Activated CD4-positive, CD25-positive, alpha-beta regulatory T cell treated with anti-CD3 and anti-CD28 coated beads, Interleukin-2, amount 50 U/mL, for 72 hours (primary cell): ENCODE data around the gene FEV.
"Not testable (repeated sequence)": the region's sequence is repeated elsewhere in the genome, so short reads cannot be mapped to it uniquely, and the experiment has no call there.

Source experiments
- DNase-seq: peaks from one replicate; pipeline ENCODE4 v3.0.0; 2021

The FEV gene

GRCh38 chr2:218963601-218964000 lies 21.4 kb downstream of the FEV start:
- DNase-seq: no peak

- peak; percentile 45 for DNase-seq
Measured at GRCh38 chr2:218962859-218963492, 22.0 kb downstream of the FEV start.

- no peak for DNase-seq
Measured at GRCh38 chr2:218961651-218962570, 23.1 kb downstream of the FEV start.

GRCh38 chr2:218961229-218961628 lies 23.8 kb downstream of the FEV start:
- DNase-seq: no peak

GRCh38 chr2:218960309-218961165 lies 24.4 kb downstream of the FEV start:
- no peak for DNase-seq

GRCh38 chr2:218959761-218960308 lies 25.1 kb downstream of the FEV start:
- DNase-seq: no peak

DNA sequence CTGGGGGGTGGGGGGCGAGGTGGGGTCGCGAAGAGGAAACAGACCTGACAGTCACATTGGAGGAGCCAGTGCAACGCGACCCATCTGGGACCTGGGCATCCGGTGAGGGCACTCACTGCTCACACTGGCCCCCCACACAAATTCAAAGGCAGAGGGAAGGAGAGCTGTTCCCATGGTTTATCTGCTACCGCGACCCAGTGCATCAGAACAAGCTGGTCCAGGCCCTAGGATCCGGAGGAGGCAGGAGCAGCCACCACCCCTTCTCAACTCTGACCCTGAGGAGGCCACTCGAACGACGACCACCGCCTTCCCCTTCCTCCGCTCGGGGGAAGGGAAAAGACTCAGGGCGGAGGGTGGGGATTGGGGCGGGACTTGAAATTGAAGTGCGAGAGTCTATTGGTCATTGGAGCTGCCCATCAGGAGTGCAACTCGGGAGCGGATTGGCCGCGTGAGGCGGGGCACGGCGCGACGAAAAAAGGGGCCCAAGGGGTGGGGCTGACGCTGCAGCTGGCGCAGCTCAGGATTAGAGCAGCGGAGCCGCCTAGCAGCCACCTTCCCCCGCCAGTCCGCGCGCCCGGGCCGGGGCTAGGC lies 25.7 kb downstream of the FEV start, which contains the start of gene CDK5R2:
TSS of gene CDK5R2 (plus strand) at position 526 of the 591 bp plus-strand sequence. CDS start 155 bp downstream, outside the sequence.
- DNase-seq: peak; percentile 68

DNA sequence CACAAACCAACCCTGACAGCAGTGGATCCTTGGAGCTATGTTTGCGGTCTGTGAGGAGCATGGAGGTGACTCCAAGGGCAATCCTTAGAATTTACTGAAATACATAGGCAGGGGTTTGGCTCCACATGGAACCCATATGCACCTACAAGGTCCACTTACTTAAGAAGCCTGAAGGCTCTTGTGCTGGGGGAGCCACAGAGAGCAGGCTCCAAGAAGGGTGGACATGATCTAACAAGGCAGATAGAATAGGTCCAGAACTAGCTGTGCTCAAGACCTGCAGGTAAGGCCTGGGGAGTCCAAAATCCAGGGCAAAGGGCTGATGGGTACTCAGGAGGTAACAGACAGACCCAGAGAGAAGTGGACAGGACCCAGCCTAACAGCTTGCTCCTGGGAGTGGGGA lies 26.7 kb downstream of the FEV start:
- no peak for DNase-seq

DNA sequence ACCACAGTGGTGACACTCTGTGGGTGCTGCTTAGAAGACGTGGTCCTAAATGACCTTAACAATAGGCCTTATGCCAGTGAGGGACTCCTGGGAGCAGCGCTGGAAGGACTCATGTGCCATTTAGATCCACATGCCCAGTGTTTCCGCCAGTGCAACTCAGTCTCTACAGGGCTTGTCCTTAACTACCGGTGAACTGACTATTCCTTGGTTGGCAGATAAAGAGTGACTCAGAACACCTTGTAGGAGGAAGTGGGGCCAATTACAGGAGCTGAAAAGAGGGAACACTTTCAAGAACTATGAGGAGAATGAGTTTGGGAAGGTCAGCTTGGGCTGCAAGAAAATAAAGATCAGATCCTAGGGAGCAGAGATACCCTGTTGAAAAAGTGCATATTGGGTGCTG lies 27.3 kb downstream of the FEV start:
- DNase-seq: no peak

- DNase-seq: no peak
Measured at GRCh38 chr2:218956039-218956438, 28.9 kb downstream of the FEV start.

- no peak for DNase-seq
Measured at GRCh38 chr2:218954541-218955300, 30.3 kb downstream of the FEV start.

DNA sequence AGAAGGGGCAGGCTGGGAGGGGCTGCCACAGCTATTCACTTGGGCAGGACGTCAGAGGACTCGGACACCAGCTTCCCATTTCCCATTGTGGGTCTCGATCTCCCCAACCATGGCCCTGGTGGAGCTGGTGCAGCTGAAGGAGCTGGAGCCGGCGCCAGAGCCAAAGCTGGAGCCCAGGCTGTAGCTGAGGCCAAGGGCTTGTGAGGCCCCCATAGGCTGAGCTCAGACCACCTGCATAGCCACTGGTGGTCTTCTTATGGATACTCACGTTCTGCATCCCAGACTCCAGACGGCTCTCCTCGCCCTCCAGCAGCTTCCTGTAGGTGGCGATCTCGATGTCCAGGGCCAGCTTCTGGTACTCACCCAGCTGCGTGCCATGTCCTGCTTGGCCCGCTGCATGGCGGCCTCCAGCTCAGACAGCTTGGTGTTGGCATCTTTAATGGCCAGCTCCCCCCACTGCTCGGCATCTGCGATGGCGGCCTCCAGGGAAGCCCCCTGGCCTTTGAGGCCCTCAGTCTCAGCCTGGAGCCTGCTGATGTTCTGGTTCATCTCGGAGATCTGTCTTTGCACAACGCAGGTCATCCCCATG lies 31.5 kb downstream of the FEV start:
- no peak for DNase-seq

- no peak for DNase-seq
Measured at GRCh38 chr2:218952160-218952559, 32.8 kb downstream of the FEV start.

DNA sequence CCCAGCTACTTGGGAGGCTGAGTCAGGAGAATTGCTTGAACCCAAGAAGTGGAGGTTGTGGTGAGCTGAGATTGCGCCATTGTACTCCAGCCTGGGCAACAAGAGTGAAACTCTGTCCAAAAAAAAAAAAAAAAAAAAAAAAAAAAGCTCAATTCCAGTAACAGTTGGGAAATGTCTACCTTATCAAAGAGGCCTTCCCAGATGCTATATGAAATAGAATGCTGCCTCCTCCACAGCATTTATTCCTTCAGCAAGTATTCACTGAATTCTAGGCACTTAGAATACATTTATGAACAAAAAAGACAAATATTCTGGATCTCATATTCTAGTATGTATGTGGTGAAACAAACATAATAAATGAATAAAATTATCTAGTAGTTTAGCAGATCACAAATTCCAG lies 38.4 kb downstream of the FEV start:
- DNase-seq: no peak

DNA sequence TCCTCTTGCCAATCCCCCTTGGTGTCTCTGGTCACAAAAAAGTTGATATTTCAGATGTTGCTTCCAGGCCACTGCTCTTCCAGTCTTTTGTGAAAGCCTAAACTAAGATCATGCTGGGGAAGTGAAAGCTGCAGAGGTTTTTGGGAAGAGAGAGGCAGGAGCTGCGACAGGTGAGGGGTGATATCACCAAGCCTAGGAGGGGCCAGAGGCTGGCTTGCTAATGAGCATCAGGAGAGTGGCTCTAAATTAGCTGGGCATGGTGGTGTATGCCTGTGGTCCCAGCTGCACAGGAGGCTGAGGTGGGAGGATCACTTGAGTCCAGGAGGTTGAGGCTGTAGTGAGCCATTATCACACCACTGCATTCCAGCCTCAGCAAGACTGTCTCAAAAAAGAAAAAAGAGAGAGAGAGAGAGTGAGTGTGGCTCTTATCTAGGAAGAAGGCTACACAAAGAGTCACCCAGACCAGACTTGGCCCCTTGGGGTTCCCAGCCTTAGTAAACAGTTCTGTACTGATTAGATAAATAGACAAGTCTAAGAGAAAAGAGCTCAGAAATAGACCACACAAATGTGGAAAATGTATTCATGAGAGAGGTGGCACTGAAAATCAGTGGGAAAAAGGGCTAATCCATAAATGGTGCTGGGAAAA lies 40.1 kb downstream of the FEV start:
- DNase-seq: no peak

DNA sequence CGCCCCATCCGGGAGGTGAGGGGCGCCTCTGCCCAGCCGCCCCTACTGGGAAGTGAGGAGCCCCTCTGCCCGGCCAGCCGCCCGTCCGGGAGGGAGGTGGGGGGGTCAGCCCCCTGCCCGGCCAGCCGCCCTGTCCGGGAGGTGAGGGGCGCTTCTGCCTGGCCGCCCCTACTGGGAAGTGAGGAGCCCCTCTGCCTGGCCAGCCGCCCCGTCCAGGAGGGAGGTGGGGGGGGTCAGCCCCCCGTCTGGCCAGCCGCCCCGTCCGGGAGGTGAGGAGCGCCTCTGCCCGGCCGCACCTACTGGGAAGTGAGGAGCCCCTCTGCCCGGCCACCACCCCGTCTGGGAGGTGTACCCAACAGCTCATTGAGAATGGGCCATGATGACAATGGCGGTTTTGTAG lies 53.2 kb downstream of the FEV start:
- not testable (repeated sequence) for DNase-seq
